Chondrocyte (in vitro differentiated cells): ENCODE results near the gene GNG2. TPM values are rescaled to one million over a fixed set of nuclear protein-coding genes. Genes with fewer than 3 reads are reported as not detected.

ENCODE experiments used
- DNase-seq: peaks from one replicate; pipeline ENCODE4 v3.0.0; 2021; ENCODE audit warnings: mixed read lengths, low spot score
- H3K27ac Mint-ChIP-seq: one replicate; pipeline ENCODE4 v1.8.0; 2021; ENCODE audit warnings: mild to moderate bottlenecking, moderate library complexity, mixed read lengths; ENCODE audit not compliant: unreplicated experiment
- H3K27me3 Mint-ChIP-seq: 2 replicates; pipeline ENCODE4 v1.8.0; 2021; ENCODE audit warnings: low read depth, mixed read lengths
- H3K36me3 Mint-ChIP-seq: 2 replicates; pipeline ENCODE4 v1.8.0; 2021; ENCODE audit warnings: low read depth, mixed read lengths
- H3K4me1 Mint-ChIP-seq: 2 replicates; pipeline ENCODE4 v1.8.0; 2021; ENCODE audit warnings: low read depth, mild to moderate bottlenecking, mixed read lengths
- H3K4me3 Mint-ChIP-seq: one replicate; pipeline ENCODE4 v1.8.0; 2021; ENCODE audit warnings: mild to moderate bottlenecking, moderate library complexity, mixed read lengths; ENCODE audit not compliant: unreplicated experiment
- H3K9me3 Mint-ChIP-seq: 2 replicates; pipeline ENCODE4 v1.8.0; 2021; ENCODE audit warnings: low read depth, mixed read lengths
- CTCF ChIP-seq: fragments of 200-600 bp; sonication (generic); IDR thresholded peaks from 2 replicates; pipeline ENCODE4 v1.5.0; 2021; ENCODE audit warnings: antibody characterized with exemption, mild to moderate bottlenecking, moderate library complexity
- total RNA-seq: library from RNA; stranded (reverse); gene quantifications from 3 replicates; pipeline ENCODE4 v1.2.1, GENCODE V29; 2021

The GNG2 gene
- total RNA-seq, 1 donor from 2014 or later, result 2.4 TPM

- DNase-seq, result no peak
- no peak for TF ChIP-seq CTCF
These were observed 38.6 kb upstream of the GNG2 start for GRCh38 chr14:51821822-51822221.

DNA sequence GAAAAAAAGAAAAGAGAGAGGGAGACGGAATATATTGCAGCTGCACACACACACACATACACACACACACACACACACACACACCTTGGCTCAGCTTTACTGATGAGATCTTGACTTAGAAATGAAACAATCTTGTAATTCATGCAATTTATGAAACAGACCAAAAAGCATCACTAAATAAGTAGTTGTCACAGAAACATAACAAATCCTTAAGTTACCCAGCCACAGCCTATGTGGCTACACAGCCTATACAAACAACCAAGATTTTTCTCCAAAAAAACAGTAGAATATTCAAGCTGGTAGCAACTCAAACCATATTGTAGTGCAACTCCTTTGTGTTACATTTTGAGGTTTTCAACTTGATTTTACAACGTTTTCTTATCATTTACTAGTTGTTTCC is 37.9 kb upstream of the GNG2 start:
- DNase-seq, result no peak
- no peak overlapping the region for H3K4me3 Mint-ChIP-seq
- no peaks in the 10 kb centered on the region for H3K9me3 Mint-ChIP-seq
- H3K27me3 Mint-ChIP-seq, result no peaks in the 10 kb centered on the region
- H3K4me1 Mint-ChIP-seq, result peaks cover 5% of the 10 kb centered on the region
- H3K36me3 Mint-ChIP-seq, result no peaks in the 10 kb centered on the region
- TF ChIP-seq CTCF, result no peak
- no peak overlapping the region for H3K27ac Mint-ChIP-seq

More at GRCh38 chr14:51821822-51822221, 38.6 kb upstream of the GNG2 start:
- no peaks in the 10 kb centered on the region for H3K36me3 Mint-ChIP-seq
- H3K4me1 Mint-ChIP-seq, result peaks cover 5% of the 10 kb centered on the region
- H3K4me3 Mint-ChIP-seq, result no peak overlapping the region
- H3K27me3 Mint-ChIP-seq, result no peaks in the 10 kb centered on the region
- H3K27ac Mint-ChIP-seq, result peak overlapping the region; percentile 13
- no peaks in the 10 kb centered on the region for H3K9me3 Mint-ChIP-seq

- H3K9me3 Mint-ChIP-seq, result no peaks in the 10 kb centered on the region
- H3K27ac Mint-ChIP-seq, result no peak overlapping the region
- H3K36me3 Mint-ChIP-seq, result no peaks in the 10 kb centered on the region
- no peak overlapping the region for H3K4me3 Mint-ChIP-seq
- no peaks in the 10 kb centered on the region for H3K27me3 Mint-ChIP-seq
- no peak for TF ChIP-seq CTCF
- H3K4me1 Mint-ChIP-seq, result peaks cover 5% of the 10 kb centered on the region
- DNase-seq, result no peak
These were observed 36.7 kb upstream of the GNG2 start for GRCh38 chr14:51823706-51824105.

DNA sequence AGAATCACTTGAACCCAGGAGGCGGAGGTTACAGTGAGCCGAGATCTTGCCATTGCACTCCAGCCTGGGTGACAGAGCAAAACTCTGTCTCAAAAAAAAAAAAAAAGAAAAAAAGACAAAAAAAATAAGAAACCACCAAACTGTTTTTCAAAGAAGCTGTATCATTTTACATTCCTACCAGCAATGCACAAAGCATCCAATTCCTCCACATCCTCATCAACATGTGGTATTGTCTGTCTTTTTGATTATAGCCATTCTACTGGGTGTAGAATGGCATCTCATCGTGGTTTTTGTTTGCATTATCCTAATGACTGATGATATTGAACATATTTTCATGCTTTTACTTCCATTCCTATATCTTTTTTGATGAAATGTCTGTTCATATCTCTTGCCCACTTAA is 36.2 kb upstream of the GNG2 start:
- Mint-ChIP-seq H3K27ac (no peak overlapping the region), H3K36me3 (no peaks in the 10 kb centered on the region), H3K4me1 (peaks cover 5% of the 10 kb centered on the region), H3K27me3 (no peaks in the 10 kb centered on the region), H3K4me3 (no peak overlapping the region), H3K9me3 (no peaks in the 10 kb centered on the region)
- DNase-seq, result no peak
- no peak for TF ChIP-seq CTCF

GRCh38 chr14:51825926-51826325 is 34.5 kb upstream of the GNG2 start:
- H3K27me3 Mint-ChIP-seq, result no peaks in the 10 kb centered on the region
- H3K36me3 Mint-ChIP-seq, result no peaks in the 10 kb centered on the region
- H3K4me1 Mint-ChIP-seq, result peaks cover 5% of the 10 kb centered on the region
- H3K4me3 Mint-ChIP-seq, result no peak overlapping the region
- H3K27ac Mint-ChIP-seq, result no peak overlapping the region
- no peaks in the 10 kb centered on the region for H3K9me3 Mint-ChIP-seq
- TF ChIP-seq CTCF, result no peak
- no peak for DNase-seq
